Choroid plexus epithelial cell (primary cell): Measurements from ENCODE around the gene PAX3.

Experiments
- DNase-seq: peaks from one replicate; pipeline ENCODE4 v3.0.0-alpha.2; 2010; ENCODE audit warnings: low read depth
- H3K4me3 ChIP-seq: 2 replicates; pipeline ENCODE4 v1.5.1; 2011; ENCODE audit warnings: low read depth, mild to moderate bottlenecking, control low read depth, low read length, moderate library complexity
- TF ChIP-seq, protein P1 (sequence below): conservative IDR thresholded peaks from 2 replicates; pipeline ENCODE4 v1.5.1; 2011; ENCODE audit warnings: low read depth, mild to moderate bottlenecking, control low read depth, inconsistent platforms, low read length, moderate library complexity

PAX3 gene

DNA sequence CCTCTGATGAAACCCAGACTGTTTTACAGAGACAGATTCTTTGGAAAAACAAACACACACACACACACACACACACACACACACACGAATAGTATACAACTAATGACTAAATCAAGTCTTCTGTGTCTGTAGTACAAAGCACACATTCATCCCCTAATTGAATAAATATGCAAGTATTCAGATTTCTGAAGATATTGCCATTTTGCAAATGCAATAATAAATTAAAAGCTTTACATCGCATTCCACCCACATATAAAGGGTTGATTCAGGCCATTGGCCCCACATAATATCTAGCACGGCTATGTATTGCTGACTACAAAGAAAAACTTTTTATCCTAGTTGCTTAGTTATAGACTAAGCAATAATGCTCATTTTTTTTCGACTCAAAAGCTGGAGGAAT, 86.2 kb downstream of the PAX3 start:
- no peak overlapping the region for H3K4me3 ChIP-seq
- TF ChIP-seq, protein P1, sequence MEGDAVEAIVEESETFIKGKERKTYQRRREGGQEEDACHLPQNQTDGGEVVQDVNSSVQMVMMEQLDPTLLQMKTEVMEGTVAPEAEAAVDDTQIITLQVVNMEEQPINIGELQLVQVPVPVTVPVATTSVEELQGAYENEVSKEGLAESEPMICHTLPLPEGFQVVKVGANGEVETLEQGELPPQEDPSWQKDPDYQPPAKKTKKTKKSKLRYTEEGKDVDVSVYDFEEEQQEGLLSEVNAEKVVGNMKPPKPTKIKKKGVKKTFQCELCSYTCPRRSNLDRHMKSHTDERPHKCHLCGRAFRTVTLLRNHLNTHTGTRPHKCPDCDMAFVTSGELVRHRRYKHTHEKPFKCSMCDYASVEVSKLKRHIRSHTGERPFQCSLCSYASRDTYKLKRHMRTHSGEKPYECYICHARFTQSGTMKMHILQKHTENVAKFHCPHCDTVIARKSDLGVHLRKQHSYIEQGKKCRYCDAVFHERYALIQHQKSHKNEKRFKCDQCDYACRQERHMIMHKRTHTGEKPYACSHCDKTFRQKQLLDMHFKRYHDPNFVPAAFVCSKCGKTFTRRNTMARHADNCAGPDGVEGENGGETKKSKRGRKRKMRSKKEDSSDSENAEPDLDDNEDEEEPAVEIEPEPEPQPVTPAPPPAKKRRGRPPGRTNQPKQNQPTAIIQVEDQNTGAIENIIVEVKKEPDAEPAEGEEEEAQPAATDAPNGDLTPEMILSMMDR, result no peak
- no peak for DNase-seq

DNA sequence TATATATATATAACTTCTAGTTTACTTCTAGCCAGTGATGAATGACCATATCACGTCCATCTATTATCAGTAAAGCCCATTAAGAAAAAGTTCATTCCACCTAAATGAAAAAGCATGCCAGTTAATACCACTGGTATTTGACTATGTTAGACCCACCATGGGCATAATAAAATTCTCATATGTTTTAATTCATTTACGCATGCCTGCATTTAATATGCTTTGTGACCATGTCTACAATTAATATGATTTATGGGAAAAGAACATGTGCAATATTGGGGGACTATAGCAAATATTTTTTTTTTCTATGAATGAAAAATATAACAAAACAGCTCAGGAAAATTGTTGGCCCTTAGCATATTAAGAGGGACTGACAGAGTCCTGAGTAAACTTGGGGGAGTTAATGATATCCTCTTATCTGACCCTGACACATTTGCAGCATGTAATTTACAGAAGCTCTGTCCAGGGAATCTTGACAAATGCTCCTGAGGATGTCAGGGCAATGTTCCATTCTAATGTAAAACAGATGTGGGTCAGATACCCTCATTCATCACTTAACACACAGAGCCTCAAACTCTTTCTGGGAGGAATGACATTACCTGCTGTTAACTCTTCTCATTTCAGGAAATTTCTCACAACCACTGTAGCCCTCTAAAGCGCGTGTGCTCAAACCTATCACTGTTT, 90.6 kb downstream of the PAX3 start:
- TF ChIP-seq, protein P1, result no peak
- no peak for DNase-seq
- H3K4me3 ChIP-seq, result no peak overlapping the region

DNA sequence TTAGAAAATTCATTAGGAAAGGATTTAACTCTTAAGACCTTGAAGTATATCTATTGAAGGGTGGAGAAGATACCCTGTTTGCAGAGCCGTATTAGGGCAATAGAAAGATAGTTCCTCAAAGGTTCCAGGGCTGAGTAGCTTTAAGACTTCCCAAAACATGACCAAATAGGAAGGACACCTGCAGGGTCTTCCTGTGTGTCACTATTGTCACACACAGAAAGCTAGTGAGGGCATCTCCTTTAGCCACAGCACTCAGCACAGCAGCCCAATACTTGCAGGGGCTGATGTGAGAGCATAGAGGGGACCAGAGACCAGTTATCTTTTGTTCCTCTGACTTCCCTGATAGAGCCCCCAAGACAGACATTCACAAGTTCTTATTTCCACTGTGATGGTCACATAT, 93.7 kb downstream of the PAX3 start:
- H3K4me3 ChIP-seq, result no peak overlapping the region
- TF ChIP-seq, protein P1, result no peak
- DNase-seq, result no peak

DNA sequence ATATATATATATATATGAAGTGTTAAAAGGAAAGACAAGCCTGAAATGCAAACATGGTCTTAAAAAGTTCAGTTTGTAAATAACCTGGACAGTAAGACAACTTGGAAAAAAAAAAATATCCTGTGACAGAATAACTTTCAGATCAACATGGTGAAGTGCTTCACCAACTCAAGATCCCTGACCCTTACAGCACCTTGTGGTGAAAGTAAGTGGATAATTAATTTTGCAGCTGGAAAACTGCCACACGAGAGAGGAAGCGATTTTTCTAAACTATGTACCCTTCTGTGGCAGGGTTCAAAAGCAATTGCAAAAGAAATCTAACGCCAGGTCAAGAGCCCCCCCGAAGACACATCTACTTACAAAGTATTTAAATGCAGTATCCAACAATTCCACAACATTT, 95.8 kb downstream of the PAX3 start:
- no peak overlapping the region for H3K4me3 ChIP-seq
- no peak for DNase-seq
- TF ChIP-seq, protein P1, result no peak

DNA sequence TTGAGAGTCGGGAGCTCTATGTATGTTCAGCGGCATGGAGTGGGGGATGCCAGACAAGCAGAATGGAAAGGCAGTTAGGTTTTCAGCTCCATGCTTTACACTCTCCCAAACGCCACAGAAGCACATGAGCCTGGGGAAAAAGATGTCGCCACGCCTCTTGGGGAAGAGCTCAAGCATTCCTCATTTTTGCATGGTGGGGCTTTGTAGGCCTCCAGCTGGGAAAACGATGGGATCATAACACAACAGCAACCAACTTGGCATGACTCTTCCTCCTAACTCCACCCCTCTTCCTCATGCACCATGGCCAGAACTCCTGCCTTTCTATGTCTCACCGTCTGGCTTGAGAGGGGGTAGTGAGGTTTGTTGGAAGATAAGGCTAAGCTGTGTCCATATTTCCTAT, 102.6 kb downstream of the PAX3 start:
- TF ChIP-seq, protein P1, result no peak
- H3K4me3 ChIP-seq, result no peak overlapping the region

DNA sequence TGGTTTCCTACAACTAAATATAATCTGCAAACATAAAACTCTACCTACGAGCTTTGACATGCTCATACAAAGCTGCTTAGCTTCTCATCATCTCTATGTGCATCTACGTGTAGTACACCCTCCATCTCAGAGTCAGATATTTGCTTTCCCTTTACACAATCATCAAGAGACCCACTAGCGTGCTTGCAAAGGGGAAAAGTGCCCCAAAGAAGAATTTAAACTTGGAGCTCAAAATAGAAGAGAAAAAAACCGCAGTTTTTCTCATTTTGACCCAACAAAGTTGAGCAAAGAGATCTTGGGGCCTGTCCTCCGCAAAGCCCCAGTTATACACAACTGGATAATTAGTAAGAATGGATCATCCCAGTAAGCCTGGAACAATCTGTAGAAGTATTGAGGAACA, 104.1 kb downstream of the PAX3 start:
- no peak for DNase-seq
- H3K4me3 ChIP-seq, result no peak overlapping the region
- TF ChIP-seq, protein P1, result no peak

More for the DNA sequence above, 102.6 kb downstream of the PAX3 start:
- no peak for DNase-seq

DNA sequence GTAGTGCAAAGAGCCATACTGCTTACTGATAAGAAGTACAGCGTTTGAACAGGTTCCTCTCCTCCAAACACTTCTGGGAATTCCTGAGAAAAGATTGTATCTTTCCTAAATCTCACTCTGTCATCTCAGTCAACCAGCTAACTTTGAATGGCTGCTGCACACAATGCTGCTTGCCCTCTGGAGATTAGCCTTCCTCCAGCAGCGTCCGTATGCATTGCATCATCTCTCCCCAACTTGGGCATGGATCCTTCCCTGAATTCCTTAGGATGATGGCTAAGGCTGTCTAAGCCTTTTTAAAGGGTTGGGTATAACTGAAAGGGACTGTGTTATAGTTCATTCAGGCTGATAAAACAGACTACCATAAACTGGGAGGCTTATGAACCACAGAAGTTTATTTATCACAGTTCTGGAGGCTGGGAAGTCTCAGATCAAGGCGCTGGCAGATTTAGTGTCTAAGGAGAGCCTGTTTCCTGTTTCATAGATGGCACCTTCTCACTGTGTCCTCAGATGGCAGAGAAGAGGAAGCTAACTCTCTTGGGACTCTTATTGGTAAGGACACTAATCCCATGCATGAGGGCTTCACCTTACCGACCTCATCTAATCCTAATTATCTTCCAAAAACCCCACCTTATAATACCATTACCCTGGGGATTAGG, 105.3 kb downstream of the PAX3 start:
- TF ChIP-seq, protein P1, result no peak
- H3K4me3 ChIP-seq, result no peak overlapping the region
- no peak for DNase-seq
